Stimulated activated CD8-positive, alpha-beta memory T cell treated with anti-CD3 and anti-CD28 coated beads, Interleukin-4, amount 100 ng/mL, for 24 hours (primary cell): ENCODE results near the gene MCF2L2.

Experiments used
- DNase-seq: peaks from one replicate; pipeline ENCODE4 v3.0.0-alpha.2; 2020; ENCODE audit warnings: low read depth

Gene MCF2L2

DNA sequence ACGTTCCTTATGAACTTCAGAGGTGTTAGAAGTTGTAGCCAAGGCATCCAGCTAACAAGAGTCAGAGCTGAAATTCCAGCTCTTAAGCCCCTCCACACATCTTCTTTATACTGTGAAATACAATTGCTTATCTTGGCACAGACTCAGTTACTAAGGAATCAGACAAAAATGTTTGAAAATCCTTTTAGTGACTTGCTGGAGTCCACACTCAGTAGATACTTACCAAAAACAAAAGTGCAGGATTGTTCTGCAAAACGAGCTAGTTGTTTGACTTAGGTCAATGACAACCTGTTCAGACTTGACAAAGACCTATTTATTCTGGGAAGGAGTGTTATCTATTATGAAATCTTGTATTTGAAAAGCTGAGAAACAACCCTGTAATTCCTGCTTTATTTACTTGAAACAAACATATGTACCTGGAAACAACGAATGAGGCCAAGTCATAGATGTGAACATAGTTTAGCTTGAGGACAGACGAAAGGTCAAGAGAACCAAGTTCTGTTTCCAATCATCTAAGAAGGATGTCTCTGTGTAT is 136.9 kb downstream of the MCF2L2 start:
- DNase-seq, result no peak

DNA sequence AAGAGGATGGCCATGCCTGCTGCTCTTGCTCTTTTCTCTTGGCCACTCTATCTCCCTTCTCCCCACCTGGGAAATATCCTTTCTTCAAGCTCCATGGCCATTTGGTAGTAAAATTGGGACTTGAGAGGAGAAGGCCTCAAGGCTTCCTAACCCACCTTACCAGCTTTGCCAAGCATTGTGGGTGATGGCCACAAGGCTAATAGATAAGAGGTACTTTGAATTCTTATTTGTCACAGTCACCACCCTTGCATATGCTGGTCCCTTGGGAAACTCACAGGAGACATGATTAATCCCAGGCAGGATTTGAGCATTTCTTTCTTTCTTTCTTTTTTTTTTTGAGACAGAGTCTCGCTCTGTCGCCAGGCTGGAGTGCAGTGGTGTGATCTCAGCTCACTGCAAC is 138.2 kb downstream of the MCF2L2 start:
- DNase-seq, result no peak

DNA sequence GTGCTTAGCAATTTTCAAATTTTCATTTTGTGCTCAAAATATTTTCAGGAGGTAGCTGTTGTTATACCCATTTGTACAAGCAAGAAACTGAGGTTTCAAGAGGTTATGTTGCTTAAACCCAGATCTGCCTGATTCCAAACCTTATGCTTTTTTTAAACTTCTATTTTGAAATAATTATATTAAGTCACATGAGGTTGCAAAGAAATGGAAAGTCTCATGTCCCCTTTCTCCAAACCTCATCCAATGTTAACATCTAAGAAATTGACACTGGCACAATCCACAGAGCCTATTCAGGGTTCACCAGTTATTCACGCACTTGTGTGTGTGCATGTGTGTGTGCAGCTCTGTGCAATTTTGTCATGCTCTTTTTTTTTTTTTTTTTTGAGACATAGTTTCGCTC is 140.3 kb downstream of the MCF2L2 start:
- no peak for DNase-seq

DNA sequence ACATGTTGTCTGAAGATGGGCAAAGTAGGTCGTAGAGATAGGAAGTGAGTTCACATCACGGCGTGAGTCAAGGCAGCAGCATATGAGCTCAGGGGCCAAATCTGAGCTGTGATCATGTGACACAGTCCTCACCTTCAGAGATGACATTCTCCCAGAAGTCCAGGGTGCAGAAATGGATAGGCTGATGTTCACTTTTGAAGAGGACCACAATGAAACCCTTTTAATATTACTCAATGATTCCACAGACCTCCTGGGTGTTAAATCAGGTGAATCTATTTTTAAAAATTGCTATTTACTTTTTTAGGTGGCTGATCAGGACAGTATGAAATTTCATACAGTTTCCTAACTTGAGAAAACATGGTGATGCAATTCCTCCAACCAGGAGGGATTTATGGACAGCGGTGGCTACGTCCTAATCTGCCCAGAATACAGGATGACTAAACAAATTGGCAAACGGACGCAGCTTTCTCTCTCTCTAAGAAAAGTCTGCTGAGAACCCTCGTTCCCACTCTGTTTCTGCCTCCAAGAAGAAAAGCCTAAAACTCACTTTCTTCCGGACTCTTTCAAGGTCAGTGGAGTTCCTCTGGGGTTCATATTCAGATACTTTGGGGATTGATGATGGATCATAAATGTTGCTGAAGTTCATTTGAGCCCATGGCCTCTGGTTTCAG is 141.0 kb downstream of the MCF2L2 start:
- no peak for DNase-seq

DNA sequence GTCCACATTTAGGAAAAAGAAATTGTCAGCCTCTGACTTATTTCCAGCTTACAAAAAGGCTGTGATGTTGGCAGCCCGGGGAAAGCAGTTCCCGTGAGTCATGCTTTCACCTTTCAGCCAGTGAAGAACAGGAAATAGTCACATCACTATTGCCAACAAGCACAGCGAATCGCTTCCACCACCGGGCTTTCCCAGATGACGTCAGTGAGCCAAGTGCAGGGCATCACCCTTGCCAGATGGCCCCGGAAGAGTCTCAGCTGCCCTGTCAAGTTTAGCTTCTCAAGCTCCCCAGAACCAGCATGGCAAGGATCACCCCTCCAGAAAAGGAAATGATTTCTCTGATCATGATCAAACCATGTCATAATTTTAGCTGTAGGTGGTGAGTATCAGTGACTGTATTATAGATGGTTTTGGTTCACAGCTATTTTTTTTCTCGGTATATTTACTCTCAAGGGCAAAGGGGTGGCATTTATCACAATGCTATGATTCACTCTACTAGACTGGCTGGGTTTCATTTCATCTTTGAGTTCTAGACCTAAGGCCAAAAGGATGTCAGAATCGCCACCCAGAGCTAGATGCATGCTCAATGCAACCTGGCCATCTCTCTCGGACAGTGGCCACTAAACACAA is 142.5 kb downstream of the MCF2L2 start:
- peak; percentile 86 for DNase-seq

DNA sequence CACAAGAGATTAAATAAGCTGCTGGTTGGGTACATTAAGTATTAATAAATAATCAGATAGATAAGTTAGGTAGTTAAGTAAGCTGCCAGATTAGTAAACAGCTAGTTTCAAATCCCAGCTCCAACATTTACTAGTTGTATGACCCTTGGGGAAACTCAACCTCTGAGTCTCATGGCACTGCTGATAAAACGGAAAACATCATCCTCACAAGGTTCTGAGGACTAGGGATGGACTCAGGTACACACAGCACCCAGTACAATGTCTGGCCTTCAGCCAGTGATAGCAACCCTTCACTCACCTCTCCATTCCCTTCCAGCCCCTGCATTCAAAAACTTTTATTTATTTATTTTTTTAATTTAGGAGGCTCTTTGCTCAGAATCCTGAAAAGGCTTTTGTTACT is 143.1 kb downstream of the MCF2L2 start:
- DNase-seq, result no peak

DNA sequence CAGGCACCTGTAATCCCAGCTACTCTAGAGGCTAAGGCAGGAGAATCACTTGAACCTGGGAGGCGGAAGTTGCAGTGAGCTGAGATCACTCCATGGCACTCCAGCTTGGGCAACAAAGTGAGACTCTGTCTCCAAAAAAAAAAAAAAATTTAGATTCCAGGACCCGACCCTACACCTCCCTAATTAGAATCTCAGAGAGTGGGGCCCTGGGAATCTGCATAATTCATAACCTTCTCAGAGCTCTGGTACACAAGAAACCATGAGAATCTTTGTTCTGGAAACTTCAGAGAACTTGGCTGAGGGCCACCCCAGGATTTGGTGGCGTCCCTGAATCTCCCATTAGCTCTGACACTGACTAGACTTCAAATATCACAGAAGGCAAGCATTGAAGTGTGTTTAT is 143.8 kb downstream of the MCF2L2 start:
- no peak for DNase-seq

DNA sequence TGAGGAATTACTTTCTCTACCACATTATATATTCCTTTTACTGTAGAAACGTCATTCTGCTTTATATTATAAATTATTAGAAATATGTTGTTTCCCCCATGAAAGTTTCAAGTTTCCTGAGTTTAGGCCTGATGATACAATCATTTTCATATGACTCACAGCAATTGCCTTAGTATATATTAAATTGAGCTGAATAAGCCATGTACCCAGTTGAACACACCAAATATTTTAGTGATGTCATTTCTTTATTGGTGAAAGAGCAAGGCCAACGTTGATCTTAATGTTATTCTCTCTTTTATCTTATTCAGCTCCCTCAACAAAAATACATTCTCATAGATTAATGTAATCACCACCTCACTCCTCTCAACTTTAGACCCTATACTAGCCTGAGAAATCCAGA is 144.5 kb downstream of the MCF2L2 start:
- no peak for DNase-seq

DNA sequence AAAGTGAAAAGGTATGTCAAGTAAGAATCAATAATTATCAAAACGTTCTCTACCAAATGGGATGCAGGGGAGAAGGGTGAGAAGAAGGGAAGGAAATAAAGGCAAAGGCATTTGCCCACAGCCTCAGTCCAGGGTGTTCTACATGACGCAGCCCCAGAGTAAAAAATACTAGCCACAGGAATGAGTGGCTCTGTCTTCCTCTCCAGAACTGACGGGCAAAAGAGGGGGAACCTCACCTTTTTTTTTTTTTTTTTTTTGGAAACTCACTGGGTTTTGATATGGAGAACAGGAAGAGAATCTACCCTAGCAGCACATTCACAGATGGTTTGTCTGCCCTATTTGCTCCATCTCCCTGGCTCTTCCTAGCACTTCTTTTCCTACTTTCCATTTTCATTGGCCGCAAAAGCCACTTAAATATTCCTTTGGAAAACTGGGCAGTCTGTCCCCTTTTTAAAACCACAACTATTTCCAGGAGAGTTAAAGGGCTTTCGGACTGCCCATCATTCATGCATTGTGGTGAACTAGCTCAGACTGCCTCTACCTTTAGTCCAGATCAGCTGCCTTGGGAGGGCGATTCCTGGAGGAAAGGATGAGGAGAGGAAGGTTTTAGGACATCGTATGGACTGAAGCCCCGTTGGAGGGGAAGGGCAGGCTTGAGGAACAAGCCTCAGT is 147.2 kb downstream of the MCF2L2 start:
- DNase-seq, result no peak

DNA sequence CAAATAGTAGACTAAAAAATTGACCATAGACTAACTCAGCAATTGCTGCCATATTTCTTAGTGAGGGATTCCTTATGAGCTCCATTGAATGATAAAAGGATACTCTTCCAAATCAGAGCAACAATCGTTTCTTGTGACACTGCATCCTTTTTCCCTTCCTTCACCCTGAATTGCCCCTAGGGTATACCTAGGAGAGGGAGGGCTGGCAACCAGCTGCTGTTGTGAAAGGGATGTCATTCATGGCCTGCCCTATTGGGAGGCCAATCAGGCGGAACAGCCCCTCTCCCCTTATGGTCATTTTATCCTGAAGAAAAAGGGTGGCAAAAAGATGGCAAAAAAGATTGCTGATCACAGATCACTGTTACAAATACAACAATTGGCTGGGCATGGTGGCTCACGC is 149.0 kb downstream of the MCF2L2 start:
- no peak for DNase-seq

DNA sequence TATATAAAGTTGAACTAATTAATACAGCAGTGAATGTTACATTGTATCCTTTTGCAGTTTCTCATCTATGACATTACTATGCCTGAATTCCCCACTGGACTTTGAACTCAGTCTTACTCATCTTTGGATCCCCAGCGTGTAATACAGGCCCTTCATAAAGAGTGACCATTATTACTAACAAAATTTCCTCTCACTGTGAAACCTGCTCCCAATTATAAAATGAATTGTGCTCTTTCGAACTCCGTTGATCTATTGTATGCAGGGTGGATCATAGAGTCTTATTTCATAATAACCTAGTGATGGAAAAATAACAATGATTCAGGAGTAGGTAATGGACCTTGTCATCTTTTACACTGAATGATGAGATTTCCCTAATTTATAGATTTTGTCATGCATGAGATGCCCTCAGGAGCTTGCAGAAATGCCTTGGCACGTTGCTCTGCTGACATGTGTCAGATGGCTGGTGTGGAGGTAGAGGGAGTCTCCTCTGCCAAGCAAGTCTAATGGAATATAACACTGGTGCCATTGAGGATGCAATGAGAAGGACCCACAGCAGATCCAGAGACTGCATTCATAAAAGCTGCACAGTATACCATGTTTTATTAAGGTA is 149.8 kb downstream of the MCF2L2 start:
- DNase-seq, result no peak

DNA sequence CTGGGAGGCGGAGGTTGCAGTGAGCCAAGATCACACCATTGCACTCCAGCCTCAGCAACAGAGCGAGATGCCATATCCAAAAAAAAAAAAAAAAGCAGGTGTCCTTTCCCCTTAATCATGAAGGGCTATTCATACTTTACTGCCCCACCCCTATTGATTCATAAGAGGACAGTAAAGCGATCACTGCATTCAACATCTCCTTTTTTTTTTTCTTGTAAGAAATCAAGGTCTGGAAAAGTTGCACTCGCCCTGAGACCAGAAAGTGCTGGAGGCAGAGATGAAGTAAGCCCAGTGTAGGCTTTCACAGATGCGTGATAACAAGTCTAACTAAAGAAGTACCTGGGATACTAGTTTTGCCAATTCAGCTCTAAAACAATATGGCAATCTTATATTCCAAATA is 151.2 kb downstream of the MCF2L2 start:
- no peak for DNase-seq

DNA sequence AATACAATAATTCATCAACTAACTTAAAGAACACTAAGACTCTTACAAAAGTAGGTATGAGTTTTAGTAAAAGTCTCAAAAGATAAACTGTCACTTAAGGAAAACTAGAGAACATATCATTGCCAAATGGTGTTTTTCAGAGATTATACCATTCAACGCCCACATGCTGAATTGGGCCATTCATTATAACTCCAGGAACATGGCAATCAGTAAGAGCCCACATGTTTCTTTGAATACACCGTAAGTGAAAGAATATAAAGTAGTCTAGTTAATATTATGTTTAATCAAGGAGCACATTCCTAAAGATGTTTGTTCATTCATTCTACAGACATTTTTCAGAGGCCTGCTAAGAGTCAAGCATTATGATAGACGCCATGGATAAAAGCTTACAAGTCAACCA is 152.5 kb downstream of the MCF2L2 start:
- no peak for DNase-seq

DNA sequence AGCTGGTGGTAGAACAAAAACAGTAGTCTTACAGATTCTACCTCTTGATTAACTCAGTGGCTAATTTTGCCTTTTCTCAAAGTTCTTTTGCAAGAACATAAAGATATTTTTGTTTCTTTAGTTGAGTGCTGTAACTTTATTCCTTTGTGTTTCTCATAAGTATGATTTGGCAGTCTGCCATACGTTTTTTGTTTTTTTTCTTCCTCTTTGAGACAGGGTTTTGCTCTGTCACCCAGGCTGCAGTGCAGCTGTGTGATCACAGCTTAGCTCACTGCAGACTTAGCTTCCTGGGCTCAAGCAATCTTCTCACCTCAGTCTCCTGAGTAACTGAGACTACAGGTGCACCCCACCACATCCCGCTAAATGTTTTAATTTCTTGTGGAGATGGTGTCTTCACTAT is 153.0 kb downstream of the MCF2L2 start:
- no peak for DNase-seq

DNA sequence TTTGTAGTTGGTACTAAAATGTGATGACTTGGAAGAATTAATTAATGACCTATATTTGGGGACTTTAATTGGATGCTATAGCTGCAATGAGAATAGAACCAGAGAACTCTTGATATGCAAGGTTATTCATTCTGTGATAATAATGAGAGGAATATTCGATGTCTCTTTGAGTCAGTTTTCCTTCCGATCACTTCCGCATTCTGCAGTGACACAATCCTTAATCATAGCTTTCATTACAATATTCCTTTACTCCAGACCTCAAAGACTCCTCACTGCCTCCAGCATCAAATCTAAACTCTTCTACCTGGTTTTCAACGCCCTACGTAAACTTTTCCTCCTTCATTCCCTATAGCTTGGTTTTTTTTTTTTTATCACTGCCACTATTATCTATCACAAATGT is 153.8 kb downstream of the MCF2L2 start:
- DNase-seq, result no peak

DNA sequence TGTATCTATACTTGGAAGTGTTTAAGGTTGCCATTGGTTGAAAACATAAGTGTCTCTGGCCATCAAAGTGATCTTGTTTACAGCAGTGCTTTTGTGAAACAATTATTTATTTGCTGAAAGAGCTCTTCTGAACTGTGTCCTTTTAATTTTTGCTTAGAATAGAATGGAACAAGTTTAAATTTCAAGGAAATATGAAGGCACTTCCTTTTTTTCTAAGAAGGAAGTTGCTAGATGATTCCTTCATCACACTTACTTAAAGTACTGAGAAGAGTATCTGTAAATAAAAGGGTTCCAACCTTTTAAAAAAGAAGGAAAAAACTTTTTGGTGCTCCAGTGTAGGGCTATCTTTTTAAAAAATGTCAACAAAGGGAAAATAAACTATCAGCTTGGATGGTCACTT is 155.6 kb downstream of the MCF2L2 start:
- DNase-seq, result no peak

DNA sequence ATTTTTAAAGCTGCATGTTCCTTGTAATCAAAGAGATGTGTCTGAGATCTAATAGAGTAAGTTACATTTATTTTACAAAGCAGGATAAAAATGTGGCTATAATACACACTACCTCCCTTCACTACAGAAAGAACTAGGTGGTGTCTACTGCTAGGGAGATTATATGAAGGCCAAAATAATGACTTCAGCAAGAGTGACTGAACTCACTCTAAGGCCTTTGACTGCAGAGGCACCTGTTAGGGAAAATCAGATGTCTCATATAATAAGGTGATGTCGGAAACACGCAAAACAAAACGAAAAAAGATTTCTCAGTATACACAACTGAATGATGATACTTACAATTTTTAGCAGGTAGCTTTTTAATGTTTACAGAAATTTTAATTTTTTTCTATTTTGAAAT is 156.3 kb downstream of the MCF2L2 start:
- DNase-seq, result no peak

DNA sequence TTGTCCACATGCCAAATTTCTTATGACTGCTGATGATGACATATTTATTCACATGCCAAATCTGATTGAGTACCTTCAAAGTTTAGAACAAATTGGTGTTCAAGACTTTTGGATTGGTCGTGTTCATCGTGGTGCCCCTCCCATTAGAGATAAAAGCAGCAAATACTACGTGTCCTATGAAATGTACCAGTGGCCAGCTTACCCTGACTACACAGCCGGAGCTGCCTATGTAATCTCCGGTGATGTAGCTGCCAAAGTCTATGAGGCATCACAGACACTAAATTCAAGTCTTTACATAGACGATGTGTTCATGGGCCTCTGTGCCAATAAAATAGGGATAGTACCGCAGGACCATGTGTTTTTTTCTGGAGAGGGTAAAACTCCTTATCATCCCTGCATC is 158.1 kb downstream of the MCF2L2 start:
- DNase-seq, result no peak

DNA sequence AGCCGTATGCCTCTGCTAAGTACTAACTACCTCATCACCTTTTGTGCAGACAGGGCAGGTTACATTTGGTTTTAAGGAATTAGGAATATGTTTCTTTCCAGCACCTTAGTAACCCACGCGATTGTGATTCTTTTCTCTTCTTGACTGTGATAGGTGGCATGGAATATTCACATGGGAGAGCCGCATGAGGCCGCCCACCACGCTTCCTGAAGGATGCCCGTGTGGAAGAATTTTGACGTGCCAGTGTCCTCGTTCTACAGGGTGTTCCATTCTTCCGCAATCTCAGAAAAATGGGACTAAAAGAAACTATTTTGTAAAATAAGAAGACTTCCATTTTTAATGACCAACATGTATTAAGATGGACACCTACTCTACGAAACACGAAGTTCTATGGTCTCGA is 159.1 kb downstream of the MCF2L2 start:
- DNase-seq, result no peak

DNA sequence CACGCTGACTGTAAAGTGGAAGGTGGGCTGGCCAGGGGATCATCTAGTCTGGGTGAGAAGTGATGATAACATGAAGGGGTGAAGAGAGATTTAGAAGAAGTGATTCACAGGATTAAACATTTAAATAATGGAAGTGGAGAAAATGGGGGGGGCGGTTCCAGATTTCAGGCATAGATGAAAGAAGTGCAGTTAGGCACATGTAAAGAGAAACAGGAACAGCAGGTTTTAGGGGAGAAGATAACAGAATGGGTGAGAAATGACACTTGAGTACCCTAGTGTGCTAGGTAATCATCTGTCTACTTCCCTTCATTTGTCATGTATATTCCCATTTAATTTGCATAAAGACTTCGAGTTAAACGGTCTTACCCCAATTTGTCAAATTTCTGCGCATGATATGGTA is 160.1 kb downstream of the MCF2L2 start:
- DNase-seq, result no peak

DNA sequence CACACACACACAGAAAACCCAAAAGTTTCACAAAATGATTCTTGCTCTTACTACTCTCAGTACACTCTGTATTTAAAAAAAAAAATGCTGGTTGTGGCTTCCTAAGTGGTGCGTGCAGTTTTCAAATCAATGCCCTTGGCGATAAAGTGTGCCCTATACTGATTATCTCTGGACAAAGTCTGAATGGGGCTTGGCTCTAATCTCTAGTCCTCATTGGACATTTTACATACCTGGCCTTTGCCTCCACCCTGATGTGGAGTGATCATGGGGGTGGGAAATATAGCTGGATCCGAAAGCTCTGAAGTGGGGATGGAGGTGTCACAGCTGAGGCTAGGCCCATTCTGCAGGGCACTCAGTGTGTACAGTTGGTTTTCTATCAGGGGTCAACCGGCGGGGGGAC is 161.3 kb downstream of the MCF2L2 start:
- no peak for DNase-seq

DNA sequence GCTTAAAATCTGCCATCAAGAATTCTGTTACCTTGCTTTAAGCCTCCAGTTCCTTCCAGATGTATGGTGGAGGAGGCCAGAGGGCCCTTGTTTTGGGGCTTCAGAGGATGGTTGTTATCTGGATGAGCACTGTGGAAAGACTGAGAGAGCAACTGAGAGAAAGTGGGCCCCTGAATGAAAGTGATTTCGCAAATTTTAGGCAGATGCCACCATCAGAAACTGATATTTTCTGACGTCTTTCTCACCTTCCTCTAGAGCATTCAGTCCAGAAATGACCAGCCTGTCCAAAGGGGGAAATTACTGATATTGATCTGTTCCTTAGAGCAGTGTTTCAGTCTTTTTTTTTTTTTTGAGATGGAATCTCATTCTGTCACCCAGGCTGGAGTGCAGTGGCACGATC is 162.0 kb downstream of the MCF2L2 start:
- no peak for DNase-seq

DNA sequence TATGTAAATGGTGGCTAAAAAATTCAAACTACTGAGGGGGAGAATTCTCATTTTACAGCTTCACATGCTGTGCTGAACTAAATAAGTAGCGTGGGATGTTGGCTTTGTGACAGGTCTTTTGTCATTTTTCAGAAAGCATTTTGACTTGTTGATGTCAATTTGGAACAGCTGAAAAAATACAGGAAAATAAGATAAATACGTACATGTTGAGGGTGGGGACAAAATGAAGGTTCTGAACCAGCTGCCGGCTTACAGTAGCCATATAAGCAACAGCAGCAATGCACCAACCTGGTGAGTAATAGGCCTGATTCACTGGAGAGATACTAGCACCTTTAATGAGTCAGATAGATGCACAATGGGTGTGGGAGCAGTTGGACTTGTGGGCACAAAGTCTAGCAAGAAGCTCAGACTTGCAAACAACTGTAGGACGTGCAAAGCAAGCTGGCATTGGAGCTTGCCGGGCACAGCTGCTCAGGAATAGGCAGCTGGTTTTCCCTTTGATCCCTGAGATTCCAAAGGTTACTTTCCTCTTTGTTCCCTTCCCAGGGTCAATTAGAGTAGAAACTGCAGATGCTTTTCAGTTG is 162.5 kb downstream of the MCF2L2 start:
- DNase-seq, result no peak
